ENCODE measurements around the gene TRMT112.

TRMT112 gene

GRCh38 chr11:64360448-64360921 lies 43.1 kb upstream of the TRMT112 start:
- peak overlapping the region; percentile 98 for H3K27ac ChIP-seq
- DNase-seq (ENCODE audit: low spot score): no peak
- ChIA-PET CTCF (interaction anchor here (0.6 kb wide), 1 partner anchor 1903 kb away, joined by 3 read pairs; no protein-coding TSS in a partner anchor), POLR2A (ENCODE audit: low non-redundant PET) (interaction anchor here (0.6 kb wide), 1 partner anchor 51 kb away, joined by 7 read pairs; no protein-coding TSS in a partner anchor)
- TF ChIP-seq, protein P1, sequence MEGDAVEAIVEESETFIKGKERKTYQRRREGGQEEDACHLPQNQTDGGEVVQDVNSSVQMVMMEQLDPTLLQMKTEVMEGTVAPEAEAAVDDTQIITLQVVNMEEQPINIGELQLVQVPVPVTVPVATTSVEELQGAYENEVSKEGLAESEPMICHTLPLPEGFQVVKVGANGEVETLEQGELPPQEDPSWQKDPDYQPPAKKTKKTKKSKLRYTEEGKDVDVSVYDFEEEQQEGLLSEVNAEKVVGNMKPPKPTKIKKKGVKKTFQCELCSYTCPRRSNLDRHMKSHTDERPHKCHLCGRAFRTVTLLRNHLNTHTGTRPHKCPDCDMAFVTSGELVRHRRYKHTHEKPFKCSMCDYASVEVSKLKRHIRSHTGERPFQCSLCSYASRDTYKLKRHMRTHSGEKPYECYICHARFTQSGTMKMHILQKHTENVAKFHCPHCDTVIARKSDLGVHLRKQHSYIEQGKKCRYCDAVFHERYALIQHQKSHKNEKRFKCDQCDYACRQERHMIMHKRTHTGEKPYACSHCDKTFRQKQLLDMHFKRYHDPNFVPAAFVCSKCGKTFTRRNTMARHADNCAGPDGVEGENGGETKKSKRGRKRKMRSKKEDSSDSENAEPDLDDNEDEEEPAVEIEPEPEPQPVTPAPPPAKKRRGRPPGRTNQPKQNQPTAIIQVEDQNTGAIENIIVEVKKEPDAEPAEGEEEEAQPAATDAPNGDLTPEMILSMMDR (conservative IDR thresholded peaks at IDR 0.05; ENCODE audit: low read depth): no peak

- TF ChIP-seq, protein P1 (conservative IDR thresholded peaks at IDR 0.05; ENCODE audit: low read depth): peak; percentile 34; the same call in 1 of the 2 replicates
- CTCF ChIA-PET: interaction anchor here (0.6 to 0.8 kb wide), 2 partner anchors 567 to 750 kb away, joined by 4 to 6 read pairs; no protein-coding TSS in a partner anchor
- peak overlapping the region; percentile 98 for H3K27ac ChIP-seq
- DNase-seq (ENCODE audit: low spot score): no peak
- POLR2A ChIA-PET (ENCODE audit: low non-redundant PET): interaction anchor here (3.2 kb wide), 1 partner anchor 43 kb away, joined by 19 read pairs; the partner anchor contains the start of genes PRDX5 and TRMT112
Observed at GRCh38 chr11:64359712-64360445, 42.5 kb upstream of the TRMT112 start.

DNA sequence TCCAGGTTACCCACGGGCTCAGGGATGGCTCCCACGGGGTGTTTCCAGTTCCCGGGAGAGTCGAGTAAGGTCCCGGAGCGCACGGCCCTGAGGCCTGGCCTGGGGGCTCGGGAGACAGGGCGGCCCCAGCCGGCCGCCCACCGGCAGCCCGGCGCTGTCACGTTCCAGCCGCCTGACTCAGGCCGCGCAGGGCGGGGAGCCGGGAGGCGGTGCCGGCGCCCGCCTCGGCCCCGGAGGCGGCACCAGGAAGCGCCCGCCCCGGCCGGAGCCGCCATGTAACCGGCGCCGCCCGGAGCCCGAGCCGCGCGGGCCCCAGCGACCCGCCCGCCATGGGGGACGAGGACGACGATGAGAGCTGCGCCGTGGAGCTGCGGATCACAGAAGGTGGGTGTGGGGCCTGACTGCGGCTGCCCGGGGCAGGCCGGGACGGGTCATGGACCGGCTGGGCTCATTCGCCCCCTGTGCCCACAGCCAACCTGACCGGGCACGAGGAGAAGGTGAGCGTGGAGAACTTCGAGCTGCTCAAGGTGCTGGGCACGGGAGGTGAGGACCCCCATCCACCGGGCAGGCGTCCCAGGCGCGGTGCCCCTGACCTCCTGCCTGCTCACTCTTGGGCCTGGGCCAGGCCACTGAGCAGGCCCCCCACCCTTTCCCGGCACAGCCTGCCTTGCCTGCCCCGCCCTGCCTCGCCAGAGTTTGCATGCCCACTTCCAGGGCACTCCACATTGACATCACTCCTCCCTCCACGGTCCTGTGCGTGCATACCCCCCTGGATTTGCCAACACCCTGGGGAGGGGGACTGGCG lies 41.8 kb upstream of the TRMT112 start, which contains the start of gene RPS6KA4:
RPS6KA4 (plus strand) TSS at position 256 of the 805 bp plus-strand sequence; CDS start at position 330, 74 bp downstream.
- CTCF ChIA-PET: interaction anchor here (0.6 to 0.8 kb wide), 3 partner anchors 43 to 751 kb away, joined by 3 to 6 read pairs (median 4); no protein-coding TSS in a partner anchor
- peak; percentile 82 for DNase-seq (ENCODE audit: low spot score)

GRCh38 chr11:64358536-64358906 lies 41.2 kb upstream of the TRMT112 start:
- ChIA-PET POLR2A (ENCODE audit: low non-redundant PET) (interaction anchor here (0.6 to 3.2 kb wide), 2 partner anchors 41 to 49 kb away, joined by 4 to 19 read pairs; partner anchors contain the start of genes PRDX5 and TRMT112), CTCF (interaction anchor here (0.7 kb wide), 1 partner anchor 16 kb away, joined by 7 read pairs; no protein-coding TSS in a partner anchor)
- H3K27ac ChIP-seq: peak overlapping the region; percentile 98
- no peak for DNase-seq (ENCODE audit: low spot score)
- TF ChIP-seq, protein P1 (conservative IDR thresholded peaks at IDR 0.05; ENCODE audit: low read depth): no peak

More for the DNA sequence above, 41.8 kb upstream of the TRMT112 start, which contains the start of gene RPS6KA4:
- peak within 1 kb of the TSS; percentile 98 for H3K27ac ChIP-seq
- TF ChIP-seq, protein P1 (conservative IDR thresholded peaks at IDR 0.05; ENCODE audit: low read depth): no peak
- POLR2A ChIA-PET (ENCODE audit: low non-redundant PET): interaction anchor here (0.7 to 3.2 kb wide), 2 partner anchors 31 to 42 kb away, joined by 3 to 19 read pairs; partner anchors contain the start of genes PRDX5 and TRMT112

DNA sequence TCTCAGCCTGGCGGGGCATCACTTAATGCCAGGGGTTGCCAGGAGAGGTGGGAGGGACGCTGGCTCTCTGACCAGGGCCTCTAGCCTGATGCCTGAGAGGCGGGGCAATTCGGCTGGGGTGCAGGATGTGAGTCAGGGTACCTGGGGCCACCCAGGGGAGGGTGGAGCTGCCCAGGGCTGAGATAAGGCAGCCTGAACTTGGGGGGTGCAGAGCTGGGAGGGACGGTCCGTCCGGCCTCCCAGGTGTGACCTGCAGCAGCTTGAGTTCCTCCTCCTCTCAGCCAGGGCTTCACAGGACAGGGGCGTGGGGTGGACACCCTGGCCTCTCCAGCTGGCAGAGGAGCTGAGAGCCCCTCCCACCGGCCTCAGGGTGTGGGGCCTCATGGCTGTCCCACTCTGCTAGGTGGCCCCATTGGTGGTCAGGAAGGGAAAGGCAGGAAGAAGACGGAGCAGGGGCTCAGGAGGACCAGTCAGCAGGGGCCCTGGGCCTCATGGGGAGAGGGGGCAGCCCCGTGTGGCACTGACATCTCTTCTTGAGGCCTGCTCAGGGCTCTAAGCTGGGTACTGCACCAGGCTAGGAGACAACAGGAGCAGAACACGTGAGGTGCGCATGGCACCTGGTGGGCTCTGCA lies 40.7 kb upstream of the TRMT112 start:
- CTCF ChIA-PET: interaction anchor here (0.7 to 1.0 kb wide), 2 partner anchors 15 to 40 kb away, joined by 3 to 7 read pairs; no protein-coding TSS in a partner anchor
- TF ChIP-seq, protein P1 (conservative IDR thresholded peaks at IDR 0.05; ENCODE audit: low read depth): no peak
- H3K27ac ChIP-seq: peak overlapping the region; percentile 98
- peak; percentile 93 for DNase-seq (ENCODE audit: low spot score)
- POLR2A ChIA-PET (ENCODE audit: low non-redundant PET): interaction anchor here (0.6 to 3.2 kb wide), 3 partner anchors 41 to 48 kb away, joined by 3 to 19 read pairs (median 4); partner anchors contain the start of genes PRDX5 and TRMT112
